Common myeloid progenitor, CD34-positive (primary cell): Measurements from ENCODE around the gene TGM3.

Experiments used
- CTCF ChIA-PET: fragments of 350-600 bp; sonication (Branson Sonifier 250); formaldehyde crosslinking; loops from one replicate; lab custom pipeline; 2021; ENCODE audit warnings: antibody characterized with exemption; lab: Charles Lee
- POLR2A ChIA-PET: fragments of 350-600 bp; sonication (Branson Sonifier 250); formaldehyde crosslinking; loops from one replicate; lab custom pipeline; 2021; ENCODE audit warnings: antibody characterized with exemption; lab: Charles Lee
- DNase-seq, 3 donors: peaks; one replicate each; pipeline versions ENCODE4 v3.0.0 to v3.0.0-alpha.2; 2013
- H3K27ac ChIP-seq, 2 experiments: 1 replicate in 1 of 2; 2 replicates in 1 of 2; pipeline ENCODE4 v1.7.0; 2013; ENCODE audit warnings: inconsistent platforms in 2 of 2, low read length in 2 of 2, mild to moderate bottlenecking in 2 of 2, low read depth in 1 of 2, moderate library complexity in 1 of 2; ENCODE audit not compliant: severe bottlenecking in 2 of 2, insufficient read depth in 1 of 2, poor library complexity in 1 of 2
- H3K27me3 ChIP-seq, 5 experiments: replicated peaks in 2 of 5; 1 replicate in 3 of 5; 2 replicates in 2 of 5; pipeline versions ENCODE4 v1.6.1 to v1.7.0; 2013; ENCODE audit warnings: low read length in 4 of 5, mild to moderate bottlenecking in 2 of 5, moderate library complexity in 2 of 5, inconsistent platforms in 1 of 5; ENCODE audit not compliant: insufficient read depth in 5 of 5, control insufficient read depth in 4 of 5
- H3K36me3 ChIP-seq, 4 experiments: 1 replicate in 2 of 4; 2 replicates in 2 of 4; pipeline versions ENCODE4 v1.6.1 to v1.7.0; 2013; ENCODE audit warnings: low read length in 3 of 4, control low read depth in 1 of 4, mild to moderate bottlenecking in 1 of 4; ENCODE audit not compliant: control insufficient read depth in 4 of 4, insufficient read depth in 4 of 4
- H3K4me1 ChIP-seq, 4 experiments: 1 replicate in 3 of 4; 2 replicates in 1 of 4; pipeline versions ENCODE4 v1.6.1 to v1.7.1; 2013; ENCODE audit warnings: low read length in 3 of 4, mild to moderate bottlenecking in 3 of 4, control low read depth in 1 of 4, inconsistent platforms in 1 of 4, moderate library complexity in 1 of 4; ENCODE audit not compliant: control insufficient read depth in 4 of 4, insufficient read depth in 4 of 4; ENCODE audit errors: control extremely low read depth in 1 of 4
- H3K4me3 ChIP-seq, 7 experiments: 1 replicate in 4 of 7; 2 replicates in 3 of 7; pipeline versions ENCODE4 v1.5.1 to v1.7.0; 2013; ENCODE audit warnings: mild to moderate bottlenecking in 7 of 7, low read length in 6 of 7, moderate library complexity in 6 of 7, inconsistent platforms in 2 of 7, low read depth in 2 of 7, control low read depth in 1 of 7; ENCODE audit not compliant: insufficient read depth in 4 of 7, control insufficient read depth in 1 of 7; ENCODE audit errors: extremely low read depth in 1 of 7
- H3K9me3 ChIP-seq, 5 experiments: 1 replicate in 4 of 5; 2 replicates in 1 of 5; pipeline versions ENCODE4 v1.6.1 to v1.7.1; 2013; ENCODE audit warnings: low read length in 4 of 5, mild to moderate bottlenecking in 2 of 5, inconsistent platforms in 1 of 5, low read depth in 1 of 5, moderate library complexity in 1 of 5; ENCODE audit not compliant: control insufficient read depth in 4 of 5, insufficient read depth in 2 of 5; ENCODE audit errors: control extremely low read depth in 1 of 5
- WGBS: methylation state at CpG from one replicate; pipeline ENCODE4 v1.1.5; 2013; ENCODE audit not compliant: insufficient coverage; 5-methylcytosine and 5-hydroxymethylcytosine counted together

The TGM3 gene

GRCh38 chr20:2357114-2357513, 61.3 kb downstream of the TGM3 start:
- Histone ChIP-seq H3K4me1 (no peaks in the 10 kb centered on the region), H3K27ac (no peak overlapping the region), H3K36me3 (no peaks in the 10 kb centered on the region), H3K27me3 (peaks cover 0 to 40% (median 14%) of the 10 kb centered on the region in 5 experiments), H3K4me3 (no peak overlapping the region), H3K9me3 (peaks cover 2 to 16% (median 5%) of the 10 kb centered on the region in 5 experiments)
- DNase-seq, result no peak
- ChIA-PET POLR2A (interaction anchor here (1.0 kb wide), 1 partner anchor 173 kb away, joined by 3 read pairs; no protein-coding TSS in a partner anchor), CTCF (no interaction called here)
- WGBS, result 92% methylated on average over 2 of the region's 2 CpGs

- no peak overlapping the region for H3K27ac ChIP-seq
- H3K36me3 ChIP-seq, result no peaks in the 10 kb centered on the region
- POLR2A ChIA-PET, result no interaction called here
- H3K4me3 ChIP-seq, result no peak overlapping the region
- no peak for DNase-seq
- WGBS, result 100% methylated on average over 1 of the region's 3 CpGs
- no peaks in the 10 kb centered on the region for H3K4me1 ChIP-seq
- peaks cover 0 to 39% (median 14%) of the 10 kb centered on the region in 5 experiments for H3K27me3 ChIP-seq
- H3K9me3 ChIP-seq, result peaks cover 2 to 19% (median 7%) of the 10 kb centered on the region in 5 experiments
- CTCF ChIA-PET, result no interaction called here
These were observed 62.2 kb downstream of the TGM3 start for GRCh38 chr20:2358006-2358405.

- Histone ChIP-seq H3K4me3 (no peak overlapping the region), H3K4me1 (no peaks in the 10 kb centered on the region), H3K36me3 (no peaks in the 10 kb centered on the region), H3K27me3 (peaks cover 0 to 39% (median 4%) of the 10 kb centered on the region in 5 experiments), H3K27ac (no peak overlapping the region), H3K9me3 (peaks cover 2 to 19% (median 7%) of the 10 kb centered on the region in 5 experiments)
- ChIA-PET CTCF (no interaction called here), POLR2A (no interaction called here)
- DNase-seq, result no peak
These were observed 65.3 kb downstream of the TGM3 start for GRCh38 chr20:2361035-2361593.

- no CpG with 5 or more reads among the region's 2 CpGs for WGBS
- Histone ChIP-seq H3K36me3 (no peaks in the 10 kb centered on the region), H3K27ac (no peak overlapping the region), H3K9me3 (peaks cover 2 to 19% (median 7%) of the 10 kb centered on the region in 5 experiments), H3K4me1 (no peaks in the 10 kb centered on the region), H3K4me3 (no peak overlapping the region), H3K27me3 (peaks cover under 1 to 43% (median 5%) of the 10 kb centered on the region in 5 experiments)
- POLR2A ChIA-PET, result no interaction called here
- no peak for DNase-seq
- CTCF ChIA-PET, result interaction anchor here (1.0 to 1.5 kb wide), 3 partner anchors 15 to 156 kb away, joined by 3 read pairs; no protein-coding TSS in a partner anchor
These were observed 67.4 kb downstream of the TGM3 start for GRCh38 chr20:2363187-2363586.

- Histone ChIP-seq H3K27ac (no peak overlapping the region), H3K36me3 (no peaks in the 10 kb centered on the region), H3K9me3 (peaks cover 3 to 21% (median 7%) of the 10 kb centered on the region in 5 experiments), H3K4me1 (no peaks in the 10 kb centered on the region), H3K27me3 (peaks cover 4 to 47% (median 5%) of the 10 kb centered on the region in 5 experiments), H3K4me3 (no peak overlapping the region)
- POLR2A ChIA-PET, result no interaction called here
- no CpG with 5 or more reads among the region's 1 CpG for WGBS
- CTCF ChIA-PET, result interaction anchor here (1.0 to 1.5 kb wide), 2 partner anchors 15 to 157 kb away, joined by 3 read pairs; no protein-coding TSS in a partner anchor
- DNase-seq, result no peak
These were observed 67.8 kb downstream of the TGM3 start for GRCh38 chr20:2363587-2363986.

GRCh38 chr20:2364044-2364443, 68.2 kb downstream of the TGM3 start:
- CTCF ChIA-PET, result interaction anchor here (1.0 to 1.5 kb wide), 2 partner anchors 16 to 157 kb away, joined by 3 read pairs; no protein-coding TSS in a partner anchor
- Histone ChIP-seq H3K4me1 (no peaks in the 10 kb centered on the region), H3K27ac (no peak overlapping the region), H3K36me3 (no peaks in the 10 kb centered on the region), H3K9me3 (peaks cover 4 to 25% (median 7%) of the 10 kb centered on the region in 5 experiments), H3K4me3 (no peak overlapping the region), H3K27me3 (peaks cover 5 to 51% (median 8%) of the 10 kb centered on the region in 5 experiments)
- whole genome bisulfite sequencing, result no CpG with 5 or more reads among the region's 4 CpGs
- no peak for DNase-seq
- POLR2A ChIA-PET, result no interaction called here

GRCh38 chr20:2365091-2365490, 69.3 kb downstream of the TGM3 start:
- Histone ChIP-seq H3K4me1 (no peaks in the 10 kb centered on the region), H3K9me3 (peaks cover 4 to 26% (median 8%) of the 10 kb centered on the region in 5 experiments), H3K36me3 (no peaks in the 10 kb centered on the region), H3K27ac (no peak overlapping the region), H3K4me3 (no peak overlapping the region), H3K27me3 (peaks cover 5 to 61% (median 8%) of the 10 kb centered on the region in 5 experiments)
- no peak for DNase-seq
- POLR2A ChIA-PET, result no interaction called here
- CTCF ChIA-PET, result no interaction called here
- 91% methylated on average over 1 of the region's 2 CpGs for WGBS
